HEK293T (cell line): Measurements from ENCODE around the gene BCAP31.

ENCODE experiments used
- CTCF ChIA-PET: fragments of 350-600 bp; formaldehyde crosslinking; extraction: SDS; loops from one replicate; lab custom pipeline; 2021; ENCODE audit warnings: antibody characterized with exemption, inconsistent platforms; lab: Yijun Ruan, JAX
- POLR2A ChIA-PET: fragments of 350-600 bp; formaldehyde crosslinking; extraction: SDS; loops from one replicate; lab custom pipeline; 2020; ENCODE audit warnings: antibody characterized with exemption, inconsistent platforms; lab: Yijun Ruan, JAX
- DNase-seq: peaks from one replicate; pipeline ENCODE4 v3.0.0; 2012; ENCODE audit warnings: mixed read lengths; ENCODE audit errors: extremely low spot score
- ARNT ChIP-seq: fragments of 450-650 bp; IDR thresholded peaks from 2 replicates; pipeline ENCODE4 v1.6.1; 2017; ENCODE audit warnings: mild to moderate bottlenecking
- BHLHE40 ChIP-seq: fragments of 450-650 bp; IDR thresholded peaks from 2 replicates; pipeline ENCODE4 v1.6.1; 2016; ENCODE audit warnings: mild to moderate bottlenecking, moderate library complexity, borderline replicate concordance
- CTBP1 ChIP-seq: fragments of 450-650 bp; IDR thresholded peaks from 2 replicates; pipeline ENCODE4 v1.6.1; 2016; ENCODE audit warnings: borderline replicate concordance
- ELF4 ChIP-seq: fragments of 450-650 bp; IDR thresholded peaks from 2 replicates; pipeline ENCODE4 v1.6.1; 2017; ENCODE audit warnings: antibody characterized with exemption
- FOXA1 ChIP-seq: fragments of 450-650 bp; IDR thresholded peaks from 2 replicates; pipeline ENCODE4 v1.6.1; 2016; ENCODE audit warnings: mild to moderate bottlenecking
- FOXK2 ChIP-seq: fragments of 450-650 bp; IDR thresholded peaks from 2 replicates; pipeline ENCODE4 v1.6.1; 2016; ENCODE audit warnings: mild to moderate bottlenecking
- FOXM1 ChIP-seq: fragments of 450-650 bp; IDR thresholded peaks from 2 replicates; pipeline ENCODE4 v1.6.1; 2017; ENCODE audit warnings: mild to moderate bottlenecking, borderline replicate concordance
- HDGF ChIP-seq: fragments of 450-650 bp; IDR thresholded peaks from 2 replicates; pipeline ENCODE4 v1.6.1; 2017; ENCODE audit warnings: antibody characterized with exemption, borderline replicate concordance
- L3MBTL2 ChIP-seq: fragments of 450-650 bp; conservative IDR thresholded peaks from 2 replicates; pipeline ENCODE4 v1.6.1; 2016; ENCODE audit warnings: mild to moderate bottlenecking
- LEF1 ChIP-seq: fragments of 450-650 bp; IDR thresholded peaks from 2 replicates; pipeline ENCODE4 v1.6.1; 2017; ENCODE audit warnings: mild to moderate bottlenecking, borderline replicate concordance
- NFRKB ChIP-seq: fragments of 450-650 bp; IDR thresholded peaks from 2 replicates; pipeline ENCODE4 v1.6.1; 2016; ENCODE audit warnings: mild to moderate bottlenecking, moderate library complexity
- SP1 ChIP-seq: fragments of 450-650 bp; IDR thresholded peaks from 2 replicates; pipeline ENCODE4 v1.6.1; 2017
- SUZ12 ChIP-seq: fragments of 450-650 bp; IDR thresholded peaks from 2 replicates; pipeline ENCODE4 v1.6.1; 2016; ENCODE audit warnings: mild to moderate bottlenecking
- TARDBP ChIP-seq: fragments of 450-650 bp; IDR thresholded peaks from 2 replicates; pipeline ENCODE4 v1.6.1; 2016
- ZNF384 ChIP-seq: fragments of 450-650 bp; IDR thresholded peaks from 2 replicates; pipeline ENCODE4 v1.6.1; 2016
- TF ChIP-seq, protein P1 (sequence below): fragments of 450-650 bp; IDR thresholded peaks from 2 replicates; pipeline ENCODE4 v1.6.1; 2016

BCAP31 gene

DNA sequence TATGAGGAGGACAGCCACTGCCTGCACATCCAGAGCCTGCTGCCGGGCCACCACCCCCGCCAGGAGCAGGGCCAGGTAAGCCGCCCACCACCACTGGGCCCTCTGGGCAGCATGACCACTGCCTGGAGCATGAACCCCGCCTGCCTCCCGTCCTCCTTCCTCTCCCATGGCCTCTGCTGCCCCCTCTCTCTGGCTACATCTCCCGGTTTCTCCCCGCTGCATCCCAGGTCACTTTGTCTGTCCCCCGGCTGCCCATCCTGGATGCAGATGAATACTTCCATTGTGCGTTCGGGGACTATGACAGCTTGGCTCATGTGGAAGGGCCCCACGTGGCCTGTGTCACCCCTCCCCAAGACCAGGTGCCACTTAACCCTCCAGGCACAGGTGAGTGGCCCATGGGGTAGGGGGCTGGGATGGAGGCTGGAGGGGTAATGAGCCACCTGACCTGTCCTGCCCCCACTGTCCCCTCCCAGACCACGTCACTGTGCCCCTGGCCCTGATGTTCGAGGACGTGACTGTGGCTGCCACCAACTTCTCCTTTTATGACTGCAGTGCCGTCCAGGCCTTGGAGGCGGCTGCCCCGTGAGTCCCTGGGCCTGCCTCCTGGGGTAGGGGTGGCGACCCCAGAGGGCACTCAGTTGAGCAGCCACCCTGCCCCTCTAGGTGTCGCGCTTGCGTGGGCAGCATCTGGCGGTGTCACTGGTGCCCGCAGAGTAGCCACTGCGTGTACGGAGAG, 45.8 kb upstream of the BCAP31 start:
- no peak for TF ChIP-seq L3MBTL2
- TF ChIP-seq FOXA1: no peak
- TF ChIP-seq FOXK2: no peak
- no peak for TF ChIP-seq SP1
- TF ChIP-seq ELF4: no peak
- no peak for TF ChIP-seq ZNF384
- no peak for TF ChIP-seq FOXM1
- no peak for TF ChIP-seq CTBP1
- TF ChIP-seq SUZ12: no peak
- TF ChIP-seq BHLHE40: no peak
- no peak for TF ChIP-seq HDGF
- TF ChIP-seq, protein P1, sequence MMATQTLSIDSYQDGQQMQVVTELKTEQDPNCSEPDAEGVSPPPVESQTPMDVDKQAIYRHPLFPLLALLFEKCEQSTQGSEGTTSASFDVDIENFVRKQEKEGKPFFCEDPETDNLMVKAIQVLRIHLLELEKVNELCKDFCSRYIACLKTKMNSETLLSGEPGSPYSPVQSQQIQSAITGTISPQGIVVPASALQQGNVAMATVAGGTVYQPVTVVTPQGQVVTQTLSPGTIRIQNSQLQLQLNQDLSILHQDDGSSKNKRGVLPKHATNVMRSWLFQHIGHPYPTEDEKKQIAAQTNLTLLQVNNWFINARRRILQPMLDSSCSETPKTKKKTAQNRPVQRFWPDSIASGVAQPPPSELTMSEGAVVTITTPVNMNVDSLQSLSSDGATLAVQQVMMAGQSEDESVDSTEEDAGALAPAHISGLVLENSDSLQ: no peak
- no peak for TF ChIP-seq LEF1
- no peak for TF ChIP-seq ARNT
- no peak for TF ChIP-seq TARDBP
- TF ChIP-seq NFRKB: no peak
- ChIA-PET POLR2A (no interaction called here), CTCF (no interaction called here)
- DNase-seq: no peak

DNA sequence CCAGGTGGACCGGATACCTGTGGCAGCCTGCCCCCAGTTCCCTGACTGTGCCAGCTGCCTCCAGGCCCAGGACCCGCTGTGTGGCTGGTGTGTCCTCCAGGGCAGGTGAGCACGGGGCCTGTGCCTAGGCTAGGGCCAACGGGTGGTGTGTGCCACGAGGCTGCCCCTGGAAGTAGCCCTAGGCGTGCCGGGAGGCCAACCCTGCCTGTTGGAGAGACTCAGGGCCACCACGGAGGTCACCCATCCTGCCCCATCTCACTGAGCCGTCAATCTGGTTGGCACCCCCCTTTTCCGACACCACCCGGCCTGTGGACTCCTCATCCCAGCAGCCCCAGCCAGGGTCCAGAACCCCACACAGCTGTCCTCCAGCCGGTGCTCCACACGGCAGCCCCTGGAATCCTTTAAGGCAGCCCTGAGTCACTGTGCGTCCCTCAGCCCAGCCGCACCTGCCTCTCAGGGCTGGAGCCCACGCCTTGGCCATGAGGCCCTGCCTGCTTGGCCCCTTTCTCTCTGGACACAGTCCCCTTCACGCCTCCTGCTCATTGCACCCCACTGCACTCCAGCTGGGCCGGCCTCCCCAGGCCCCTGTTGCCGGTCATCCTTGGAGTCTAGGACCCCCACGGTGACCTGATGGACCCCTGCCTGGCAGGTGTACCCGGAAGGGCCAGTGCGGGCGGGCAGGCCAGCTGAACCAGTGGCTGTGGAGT, 45.1 kb upstream of the BCAP31 start:
- no peak for DNase-seq
- POLR2A ChIA-PET: no interaction called here
- CTCF ChIA-PET: no interaction called here
- TF ChIP-seq FOXK2: no peak
- TF ChIP-seq, protein P1: no peak

DNA sequence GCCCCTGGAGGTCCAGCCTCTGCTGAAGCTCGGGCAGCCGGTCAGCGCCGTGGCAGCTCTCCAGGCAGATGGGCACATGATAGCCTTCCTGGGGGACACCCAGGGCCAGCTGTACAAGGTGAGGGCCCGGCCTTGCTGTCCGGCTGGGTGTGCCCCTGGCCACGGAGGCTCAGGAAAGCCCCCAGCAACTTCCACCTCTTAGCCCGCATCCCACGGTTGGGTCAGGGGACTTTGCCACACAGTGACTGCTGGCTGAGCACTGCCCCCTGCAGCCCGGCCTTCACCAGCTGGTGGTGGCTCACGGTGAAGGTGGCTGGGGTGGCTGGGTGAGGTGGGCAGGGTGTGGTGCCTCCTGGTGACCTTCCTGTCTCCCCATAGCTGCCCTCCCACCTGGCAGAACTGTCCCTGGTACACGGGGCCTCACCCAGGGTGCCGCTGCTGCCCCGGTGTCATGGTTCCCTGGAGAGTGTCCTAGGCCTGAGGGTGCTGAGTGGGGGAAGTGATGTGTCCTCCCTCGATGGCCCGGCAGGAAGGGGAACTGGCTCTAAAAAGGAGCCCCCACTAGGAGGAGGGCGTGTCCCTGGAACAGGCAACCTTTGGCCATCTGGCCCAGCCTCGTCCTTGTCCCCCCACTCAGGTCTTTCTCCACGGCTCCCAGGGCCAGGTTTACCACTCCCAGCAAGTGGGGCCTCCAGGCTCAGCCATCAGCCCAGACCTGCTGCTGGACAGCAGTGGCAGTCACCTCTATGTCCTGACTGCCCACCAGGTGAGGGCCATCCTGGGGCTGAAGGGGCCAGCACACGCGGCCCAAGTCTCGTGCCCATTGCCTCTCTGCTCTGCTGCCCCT, 44.3 kb upstream of the BCAP31 start:
- TF ChIP-seq SUZ12: no peak
- no peak for TF ChIP-seq NFRKB
- no peak for TF ChIP-seq TARDBP
- TF ChIP-seq, protein P1: no peak
- no peak for TF ChIP-seq ARNT
- TF ChIP-seq FOXA1: no peak
- TF ChIP-seq HDGF: no peak
- no peak for TF ChIP-seq L3MBTL2
- TF ChIP-seq LEF1: no peak
- no peak for TF ChIP-seq CTBP1
- no peak for TF ChIP-seq ZNF384
- no peak for DNase-seq
- ChIA-PET CTCF (no interaction called here), POLR2A (no interaction called here)

DNA sequence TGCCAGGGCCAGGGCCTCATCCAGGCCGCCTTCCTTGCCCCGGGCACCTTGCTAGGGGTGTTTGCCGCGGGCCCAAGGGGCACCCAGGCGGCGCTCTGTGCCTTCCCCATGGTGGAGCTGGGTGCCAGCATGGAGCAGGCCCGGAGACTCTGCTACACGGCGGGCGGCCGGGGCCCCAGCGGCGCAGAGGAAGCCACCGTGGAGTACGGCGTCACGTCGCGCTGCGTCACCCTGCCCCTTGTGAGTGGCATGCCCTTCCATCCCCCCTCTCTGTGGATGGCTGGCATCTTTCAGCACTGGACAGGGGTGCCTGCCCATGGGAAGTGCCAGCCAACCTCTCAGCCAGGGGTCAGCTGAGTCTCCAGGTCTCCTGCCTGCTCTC, 43.5 kb upstream of the BCAP31 start:
- DNase-seq: no peak
- TF ChIP-seq TARDBP: no peak
- no peak for TF ChIP-seq FOXM1
- no peak for TF ChIP-seq L3MBTL2
- no peak for TF ChIP-seq SP1
- no peak for TF ChIP-seq BHLHE40
- TF ChIP-seq FOXA1: no peak
- TF ChIP-seq, protein P1: no peak
- TF ChIP-seq HDGF: no peak
- CTCF ChIA-PET: interaction anchor here (1.0 kb wide), 1 partner anchor 155 kb away, joined by 3 read pairs; no protein-coding TSS in a partner anchor
- POLR2A ChIA-PET: interaction anchor here (0.9 to 2.2 kb wide), 2 partner anchors 161 to 193 kb away, joined by 3 to 7 read pairs; no protein-coding TSS in a partner anchor
